ENCODE results near the gene FAM163B. TPM values are rescaled to one million over a fixed set of nuclear protein-coding genes. Genes with fewer than 3 reads are reported as not detected.
"Not testable (repeated sequence)": the region's sequence is repeated elsewhere in the genome, so short reads cannot be mapped to it uniquely, and the experiment has no call there.

Gene FAM163B
- total RNA-seq, 4 donors from 2014 or later, result not detected

DNA sequence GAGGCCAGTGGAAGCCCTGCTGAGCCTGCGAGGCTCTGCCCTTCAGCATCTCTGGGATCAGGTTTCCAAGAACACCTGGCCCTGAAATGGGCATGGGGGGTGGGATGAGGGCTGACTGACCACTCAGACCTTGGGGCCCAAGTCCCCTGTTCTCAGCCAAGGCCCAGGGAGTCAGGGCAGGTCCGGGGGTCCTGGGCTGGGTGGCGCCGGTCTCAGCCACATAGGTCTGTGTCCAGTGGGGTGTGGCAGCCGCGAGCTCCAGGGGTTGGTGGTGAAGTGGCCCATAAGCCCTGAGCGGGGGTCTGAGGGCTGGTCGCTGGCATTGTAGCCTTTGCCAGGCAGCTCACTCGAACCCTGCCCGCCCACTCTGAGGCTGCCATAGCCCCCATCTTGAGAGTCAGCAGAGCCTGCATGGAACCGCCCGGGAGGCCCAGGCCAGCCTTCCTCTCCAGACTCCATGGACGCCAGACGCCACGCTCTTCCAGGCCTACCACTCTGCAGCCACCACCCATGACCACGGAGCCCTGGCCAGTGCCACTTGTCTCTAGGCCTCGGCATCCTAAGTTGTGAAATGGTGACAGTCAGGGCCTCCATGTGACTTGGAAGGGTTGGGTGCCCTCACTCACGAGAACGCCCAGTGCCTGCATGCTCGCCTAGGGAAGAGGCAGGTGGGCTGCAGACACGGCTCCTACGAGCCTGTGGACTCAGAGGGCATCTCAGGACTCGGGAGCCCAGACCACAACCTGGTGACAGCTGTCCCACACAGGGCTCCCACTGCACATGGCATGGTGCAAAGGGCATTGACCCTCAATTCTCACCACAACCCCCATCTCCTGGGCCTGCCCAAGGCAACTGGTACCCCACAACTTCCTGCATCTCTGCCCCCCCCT, 20.3 kb upstream of the FAM163B start:
- 92% methylated on average over 16 of the region's 23 CpGs for WGBS
- H3K4me1 ChIP-seq, result peaks cover 0 to 9% (median 5%) of the 10 kb centered on the region in 4 donors
- intact Hi-C loops (cut with DNase I), result no loop called here
- DNase-seq (ENCODE audit: extremely low spot score), result no peak
- H3K36me3 ChIP-seq, result no peaks in the 10 kb centered on the region
- peaks cover 0 to 23% (median 4%) of the 10 kb centered on the region in 4 donors for H3K9me3 ChIP-seq
- no peak overlapping the region for H3K4me3 ChIP-seq
- no peak overlapping the region for H3K27ac ChIP-seq (replicated peaks in 1 of 4)
- peaks cover 0 to 60% (median 4%) of the 10 kb centered on the region in 4 donors for H3K27me3 ChIP-seq
- TF ChIP-seq POLR2AphosphoS5 (IDR thresholded peaks at IDR 0.05) (no peak), EP300 (IDR thresholded peaks at IDR 0.05) (no peak), POLR2A (IDR thresholded peaks at IDR 0.05; ENCODE audit: low read depth) (no peak)
- TF ChIP-seq, protein P1, sequence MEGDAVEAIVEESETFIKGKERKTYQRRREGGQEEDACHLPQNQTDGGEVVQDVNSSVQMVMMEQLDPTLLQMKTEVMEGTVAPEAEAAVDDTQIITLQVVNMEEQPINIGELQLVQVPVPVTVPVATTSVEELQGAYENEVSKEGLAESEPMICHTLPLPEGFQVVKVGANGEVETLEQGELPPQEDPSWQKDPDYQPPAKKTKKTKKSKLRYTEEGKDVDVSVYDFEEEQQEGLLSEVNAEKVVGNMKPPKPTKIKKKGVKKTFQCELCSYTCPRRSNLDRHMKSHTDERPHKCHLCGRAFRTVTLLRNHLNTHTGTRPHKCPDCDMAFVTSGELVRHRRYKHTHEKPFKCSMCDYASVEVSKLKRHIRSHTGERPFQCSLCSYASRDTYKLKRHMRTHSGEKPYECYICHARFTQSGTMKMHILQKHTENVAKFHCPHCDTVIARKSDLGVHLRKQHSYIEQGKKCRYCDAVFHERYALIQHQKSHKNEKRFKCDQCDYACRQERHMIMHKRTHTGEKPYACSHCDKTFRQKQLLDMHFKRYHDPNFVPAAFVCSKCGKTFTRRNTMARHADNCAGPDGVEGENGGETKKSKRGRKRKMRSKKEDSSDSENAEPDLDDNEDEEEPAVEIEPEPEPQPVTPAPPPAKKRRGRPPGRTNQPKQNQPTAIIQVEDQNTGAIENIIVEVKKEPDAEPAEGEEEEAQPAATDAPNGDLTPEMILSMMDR (IDR thresholded peaks at IDR 0.05), result no peak

DNA sequence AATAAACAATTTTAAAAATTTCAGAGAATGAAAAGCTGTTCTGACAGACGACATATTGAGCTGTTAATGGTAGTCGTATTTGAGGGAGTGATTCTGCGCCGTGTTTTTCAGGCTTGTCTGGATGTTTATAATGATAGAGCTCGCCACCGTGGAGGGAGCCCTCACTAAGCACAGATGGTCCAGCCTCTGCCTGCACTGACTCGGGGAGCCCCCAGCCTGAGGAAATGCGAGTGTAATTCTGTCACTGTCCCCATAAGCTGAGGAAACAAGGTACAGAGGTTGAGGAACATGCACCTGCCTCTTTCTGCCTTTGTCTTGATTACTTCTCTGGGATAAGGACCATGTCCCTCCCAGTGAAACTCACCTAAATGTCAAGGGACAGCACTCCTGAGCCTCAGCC, 19.6 kb upstream of the FAM163B start:
- Histone ChIP-seq H3K36me3 (no peaks in the 10 kb centered on the region), H3K4me1 (peaks cover 0 to 4% (median under 1%) of the 10 kb centered on the region in 4 donors), H3K9me3 (peaks cover 0 to 23% (median 4%) of the 10 kb centered on the region in 4 donors), H3K27me3 (peaks cover 0 to 59% (median 1%) of the 10 kb centered on the region in 4 donors), H3K4me3 (no peak overlapping the region), H3K27ac (replicated peaks in 1 of 4) (no peak overlapping the region)
- intact Hi-C loops (cut with DNase I), result no loop called here
- TF ChIP-seq, protein P1 (IDR thresholded peaks at IDR 0.05), result no peak
- TF ChIP-seq POLR2A (IDR thresholded peaks at IDR 0.05; ENCODE audit: low read depth) (no peak), EP300 (IDR thresholded peaks at IDR 0.05) (no peak), POLR2AphosphoS5 (IDR thresholded peaks at IDR 0.05) (no peak)
- no peak for DNase-seq (ENCODE audit: extremely low spot score)
- 56% methylated on average over 8 of the region's 8 CpGs for WGBS

DNA sequence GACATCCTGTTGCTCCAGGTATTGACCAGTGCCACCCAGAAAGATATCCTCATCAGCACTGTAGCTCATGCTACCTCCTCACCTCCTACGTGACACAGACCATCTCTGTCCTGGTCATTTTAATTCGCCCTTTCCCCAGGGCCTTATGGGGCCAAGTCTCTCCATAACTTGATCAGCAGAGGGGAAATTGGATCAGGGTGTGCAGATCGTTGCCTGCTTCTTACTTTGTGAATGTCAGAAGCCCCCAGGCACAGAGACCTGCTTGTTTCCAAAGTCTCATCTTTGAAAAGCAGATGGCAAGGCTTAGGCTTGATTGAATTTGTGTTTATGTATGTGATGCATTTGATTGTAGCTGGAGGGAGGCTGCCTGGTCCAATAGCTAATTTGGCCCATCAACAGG, 18.2 kb upstream of the FAM163B start:
- Histone ChIP-seq H3K4me1 (no peaks in the 10 kb centered on the region), H3K4me3 (no peak overlapping the region), H3K27me3 (peaks cover 0 to 59% (median 0%) of the 10 kb centered on the region in 4 donors), H3K9me3 (peaks cover 0 to 23% (median 4%) of the 10 kb centered on the region in 4 donors), H3K36me3 (no peaks in the 10 kb centered on the region), H3K27ac (replicated peaks in 1 of 4) (no peak overlapping the region)
- TF ChIP-seq POLR2A (IDR thresholded peaks at IDR 0.05; ENCODE audit: low read depth), result no peak
- TF ChIP-seq, protein P1 (IDR thresholded peaks at IDR 0.05), result no peak
- no peak for TF ChIP-seq EP300 (IDR thresholded peaks at IDR 0.05)
- TF ChIP-seq POLR2AphosphoS5 (IDR thresholded peaks at IDR 0.05), result no peak
- 87% methylated on average over 3 of the region's 3 CpGs for WGBS
- no peak for DNase-seq (ENCODE audit: extremely low spot score)
- intact Hi-C loops (cut with DNase I), result no loop called here

DNA sequence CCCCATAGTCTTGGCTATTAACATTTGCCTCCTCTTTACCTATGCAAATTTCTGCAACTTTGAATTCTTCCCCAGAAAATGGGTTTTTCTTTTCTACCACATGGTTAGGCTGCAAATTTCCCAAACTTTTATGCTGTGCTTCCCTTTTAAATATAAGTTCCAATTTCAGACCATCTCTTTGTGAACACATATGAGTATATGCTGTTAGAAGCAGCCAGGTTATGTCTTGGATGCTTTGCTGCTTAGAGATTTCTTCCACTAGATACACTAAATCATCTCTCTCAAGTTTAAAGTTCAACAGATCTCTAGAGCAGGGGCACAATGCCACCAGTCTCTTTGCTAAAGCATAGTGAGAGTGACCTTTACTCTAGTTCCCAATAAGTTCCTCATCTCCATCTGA, 16.8 kb upstream of the FAM163B start:
- H3K36me3 ChIP-seq, result not testable (repeated sequence)

DNA sequence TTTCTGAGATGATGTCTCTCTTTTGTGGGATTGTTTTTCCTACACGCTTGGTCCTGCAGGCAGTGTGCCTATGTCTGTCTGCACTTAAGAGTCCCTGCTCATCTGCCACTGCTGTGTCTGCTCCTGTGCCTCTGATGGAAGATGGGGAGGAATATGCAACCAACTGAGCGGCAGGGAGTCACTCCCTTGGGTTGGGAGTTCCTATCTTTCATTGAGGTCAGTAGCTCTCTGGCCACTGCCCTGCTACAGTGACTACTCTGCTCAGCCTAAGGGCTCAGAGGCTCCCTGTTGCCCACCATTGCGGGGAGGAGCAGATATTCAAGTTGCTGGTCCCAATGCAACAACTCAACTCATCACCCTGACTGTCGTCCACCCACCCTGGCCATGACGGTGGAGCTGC, 13.4 kb upstream of the FAM163B start:
- peaks cover 0 to 55% (median 0%) of the 10 kb centered on the region in 4 donors for H3K27me3 ChIP-seq
- no peak for TF ChIP-seq EP300 (IDR thresholded peaks at IDR 0.05)
- TF ChIP-seq, protein P1 (IDR thresholded peaks at IDR 0.05), result no peak
- no peak for TF ChIP-seq POLR2AphosphoS5 (IDR thresholded peaks at IDR 0.05)
- TF ChIP-seq POLR2A (IDR thresholded peaks at IDR 0.05; ENCODE audit: low read depth), result no peak
- intact Hi-C loops (cut with DNase I), result no loop called here
- no peaks in the 10 kb centered on the region for H3K4me1 ChIP-seq
- no peak for DNase-seq (ENCODE audit: extremely low spot score)
- peaks cover 0 to 23% (median 4%) of the 10 kb centered on the region in 4 donors for H3K9me3 ChIP-seq
- H3K36me3 ChIP-seq, result no peaks in the 10 kb centered on the region
- H3K4me3 ChIP-seq, result no peak overlapping the region
- no peak overlapping the region for H3K27ac ChIP-seq (replicated peaks in 1 of 4)
- 50% methylated on average over 3 of the region's 5 CpGs for WGBS

More for the DNA sequence above, 16.8 kb upstream of the FAM163B start:
- intact Hi-C loops (cut with DNase I); H3K4me1 ChIP-seq; H3K4me3 ChIP-seq; DNase-seq (ENCODE audit: extremely low spot score); H3K27ac ChIP-seq (replicated peaks in 1 of 4): not testable (repeated sequence)
- Histone ChIP-seq H3K9me3 (peaks cover 0 to 23% (median 4%) of the 10 kb centered on the region in 4 donors), H3K27me3 (peaks cover 0 to 55% (median 0%) of the 10 kb centered on the region in 4 donors)
